Measurements from ENCODE around the gene OR52E5. TPM values are rescaled to one million over a fixed set of nuclear protein-coding genes. Genes with fewer than 3 reads are reported as not detected.

Gene OR52E5
- total and polyA plus RNA-seq, 10 of the 15 experiments (the other 5 are each of a cell fraction or from before 2014, with no cell fraction given) = not detected

DNA sequence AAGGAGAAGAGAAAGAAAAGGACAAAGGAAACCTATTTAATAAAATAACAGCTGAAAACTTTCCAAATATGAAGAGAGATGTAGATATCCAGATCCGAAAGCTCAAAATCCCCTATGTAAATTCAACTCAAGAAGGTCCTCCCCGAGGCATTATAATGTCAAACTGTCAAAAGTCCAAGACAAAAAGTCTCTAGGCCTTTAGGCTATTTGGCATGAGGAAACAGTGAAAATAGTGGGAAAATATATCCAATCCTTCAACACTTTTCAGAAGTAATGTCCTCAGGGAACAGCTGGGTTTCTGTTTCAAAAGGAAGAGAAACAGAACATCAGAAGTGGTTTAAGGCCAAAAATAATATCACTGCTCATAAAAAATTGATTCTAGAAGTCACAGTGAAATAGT lies 14.4 kb upstream of the OR52E5 start:
- in situ Hi-C loops (cut with MboI) (no loop called here), intact Hi-C loops (cut with micrococcal nuclease; ENCODE audit: unreplicated experiment) (no loop called here)
- ChIA-PET SMC1A (ENCODE audit: uncharacterized antibody, unreplicated experiment) (no interaction called here), RAD21 (ENCODE audit: unreplicated experiment) (no interaction called here), POLR2A (no interaction called here), CTCF (no interaction called here)
- DNase-seq (ENCODE audit: low read depth, low spot score) (no peak), ATAC-seq (no peak), FAIRE-seq (no peak)
- H3K79me2 ChIP-seq (ENCODE audit: control insufficient read depth, insufficient read depth, low read length) = no peaks in the 10 kb centered on the region
- H3K36me3 ChIP-seq (ENCODE audit: control insufficient read depth in 2 of 2, insufficient read depth in 2 of 2, low read length in 1 of 2) = no peaks in the 10 kb centered on the region
- no peaks in the 10 kb centered on the region for H4K20me1 ChIP-seq (ENCODE audit: control insufficient read depth, insufficient read depth)
- H3K4me1 ChIP-seq (ENCODE audit: control insufficient read depth, insufficient read depth, low read length) = no peaks in the 10 kb centered on the region
- H3K27me3 ChIP-seq (replicated peaks in 1 of 2; ENCODE audit: control insufficient read depth in 2 of 2, insufficient read depth in 2 of 2, low read length in 1 of 2) = no peaks in the 10 kb centered on the region; a peak in 1 of 4 replicates
- no peak overlapping the region for H2AFZ ChIP-seq (ENCODE audit: control insufficient read depth, low read depth, low read length)
- no peak overlapping the region for H3K4me2 ChIP-seq (ENCODE audit: control insufficient read depth, insufficient read depth)
- WGBS (ENCODE audit: insufficient coverage, insufficient replicate concordance, low lambda C conversion rate, missing lambda C conversion rate) = 0% methylated on average over 2 of the region's 2 CpGs
- no peak overlapping the region for H3K27ac ChIP-seq (ENCODE audit: control insufficient read depth, insufficient read depth)
- H3K4me3 ChIP-seq = no peak overlapping the region
- BruUV-seq (replicated peaks) = no TSS peak
- H3K9me3 ChIP-seq (replicated peaks; ENCODE audit: control insufficient read depth, insufficient read depth, low read length) = no peaks in the 10 kb centered on the region
- no peak overlapping the region for H3K9ac ChIP-seq (ENCODE audit: control insufficient read depth, insufficient read depth, low read length)
- TF ChIP-seq ZBED1 (IDR thresholded peaks at IDR 0.05; ENCODE audit: borderline replicate concordance) (no peak), NFYB (IDR thresholded peaks at IDR 0.05; ENCODE audit: insufficient read depth, low read depth, low read length) (no peak), SREBF2 (IDR thresholded peaks at IDR 0.05; ENCODE audit: low read length) (no peak), NFIC (IDR thresholded peaks at IDR 0.05; ENCODE audit: low read depth, low read length) (no peak), TCF3 (IDR thresholded peaks at IDR 0.05; ENCODE audit: borderline replicate concordance, insufficient read depth, low read depth, low read length) (no peak), CBX3 (IDR thresholded peaks at IDR 0.05; ENCODE audit: borderline replicate concordance, low read depth) (no peak), SMC3 (IDR thresholded peaks at IDR 0.05; ENCODE audit: borderline replicate concordance, low read length) (no peak), NRF1 (conservative IDR thresholded peaks at IDR 0.05; ENCODE audit: low read depth, low read length) (no peak), RAD51 (IDR thresholded peaks at IDR 0.05) (no peak), KAT2A (conservative IDR thresholded peaks at IDR 0.05; ENCODE audit: control insufficient read depth, low read depth, low read length) (no peak), NFYA (IDR thresholded peaks at IDR 0.05; ENCODE audit: borderline replicate concordance, low read depth, low read length) (no peak), EP300 (IDR thresholded peaks at IDR 0.05; ENCODE audit: borderline replicate concordance in 1 of 2, control insufficient read depth in 1 of 2, low read depth in 2 of 2, low read length in 2 of 2) (no peak)
- TF ChIP-seq, protein P1, sequence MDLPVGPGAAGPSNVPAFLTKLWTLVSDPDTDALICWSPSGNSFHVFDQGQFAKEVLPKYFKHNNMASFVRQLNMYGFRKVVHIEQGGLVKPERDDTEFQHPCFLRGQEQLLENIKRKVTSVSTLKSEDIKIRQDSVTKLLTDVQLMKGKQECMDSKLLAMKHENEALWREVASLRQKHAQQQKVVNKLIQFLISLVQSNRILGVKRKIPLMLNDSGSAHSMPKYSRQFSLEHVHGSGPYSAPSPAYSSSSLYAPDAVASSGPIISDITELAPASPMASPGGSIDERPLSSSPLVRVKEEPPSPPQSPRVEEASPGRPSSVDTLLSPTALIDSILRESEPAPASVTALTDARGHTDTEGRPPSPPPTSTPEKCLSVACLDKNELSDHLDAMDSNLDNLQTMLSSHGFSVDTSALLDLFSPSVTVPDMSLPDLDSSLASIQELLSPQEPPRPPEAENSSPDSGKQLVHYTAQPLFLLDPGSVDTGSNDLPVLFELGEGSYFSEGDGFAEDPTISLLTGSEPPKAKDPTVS (IDR thresholded peaks at IDR 0.05; ENCODE audit: low read depth, low read length) = no peak
- TF ChIP-seq, protein P2, sequence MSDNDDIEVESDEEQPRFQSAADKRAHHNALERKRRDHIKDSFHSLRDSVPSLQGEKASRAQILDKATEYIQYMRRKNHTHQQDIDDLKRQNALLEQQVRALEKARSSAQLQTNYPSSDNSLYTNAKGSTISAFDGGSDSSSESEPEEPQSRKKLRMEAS (IDR thresholded peaks at IDR 0.05; ENCODE audit: low read depth, low read length) = no peak
- TF ChIP-seq, protein P3, sequence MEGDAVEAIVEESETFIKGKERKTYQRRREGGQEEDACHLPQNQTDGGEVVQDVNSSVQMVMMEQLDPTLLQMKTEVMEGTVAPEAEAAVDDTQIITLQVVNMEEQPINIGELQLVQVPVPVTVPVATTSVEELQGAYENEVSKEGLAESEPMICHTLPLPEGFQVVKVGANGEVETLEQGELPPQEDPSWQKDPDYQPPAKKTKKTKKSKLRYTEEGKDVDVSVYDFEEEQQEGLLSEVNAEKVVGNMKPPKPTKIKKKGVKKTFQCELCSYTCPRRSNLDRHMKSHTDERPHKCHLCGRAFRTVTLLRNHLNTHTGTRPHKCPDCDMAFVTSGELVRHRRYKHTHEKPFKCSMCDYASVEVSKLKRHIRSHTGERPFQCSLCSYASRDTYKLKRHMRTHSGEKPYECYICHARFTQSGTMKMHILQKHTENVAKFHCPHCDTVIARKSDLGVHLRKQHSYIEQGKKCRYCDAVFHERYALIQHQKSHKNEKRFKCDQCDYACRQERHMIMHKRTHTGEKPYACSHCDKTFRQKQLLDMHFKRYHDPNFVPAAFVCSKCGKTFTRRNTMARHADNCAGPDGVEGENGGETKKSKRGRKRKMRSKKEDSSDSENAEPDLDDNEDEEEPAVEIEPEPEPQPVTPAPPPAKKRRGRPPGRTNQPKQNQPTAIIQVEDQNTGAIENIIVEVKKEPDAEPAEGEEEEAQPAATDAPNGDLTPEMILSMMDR (IDR thresholded peaks at IDR 0.05 in 2 of 3, conservative IDR thresholded peaks at IDR 0.05 in 1 of 3; ENCODE audit: control insufficient read depth in 2 of 3, extremely low read depth in 1 of 3, insufficient read depth in 1 of 3, low read depth in 3 of 3, low read length in 3 of 3) = no peak
- TF ChIP-seq, protein P4, sequence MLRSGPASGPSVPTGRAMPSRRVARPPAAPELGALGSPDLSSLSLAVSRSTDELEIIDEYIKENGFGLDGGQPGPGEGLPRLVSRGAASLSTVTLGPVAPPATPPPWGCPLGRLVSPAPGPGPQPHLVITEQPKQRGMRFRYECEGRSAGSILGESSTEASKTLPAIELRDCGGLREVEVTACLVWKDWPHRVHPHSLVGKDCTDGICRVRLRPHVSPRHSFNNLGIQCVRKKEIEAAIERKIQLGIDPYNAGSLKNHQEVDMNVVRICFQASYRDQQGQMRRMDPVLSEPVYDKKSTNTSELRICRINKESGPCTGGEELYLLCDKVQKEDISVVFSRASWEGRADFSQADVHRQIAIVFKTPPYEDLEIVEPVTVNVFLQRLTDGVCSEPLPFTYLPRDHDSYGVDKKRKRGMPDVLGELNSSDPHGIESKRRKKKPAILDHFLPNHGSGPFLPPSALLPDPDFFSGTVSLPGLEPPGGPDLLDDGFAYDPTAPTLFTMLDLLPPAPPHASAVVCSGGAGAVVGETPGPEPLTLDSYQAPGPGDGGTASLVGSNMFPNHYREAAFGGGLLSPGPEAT (IDR thresholded peaks at IDR 0.05; ENCODE audit: low read depth) = no peak
- TF ChIP-seq, protein P5, sequence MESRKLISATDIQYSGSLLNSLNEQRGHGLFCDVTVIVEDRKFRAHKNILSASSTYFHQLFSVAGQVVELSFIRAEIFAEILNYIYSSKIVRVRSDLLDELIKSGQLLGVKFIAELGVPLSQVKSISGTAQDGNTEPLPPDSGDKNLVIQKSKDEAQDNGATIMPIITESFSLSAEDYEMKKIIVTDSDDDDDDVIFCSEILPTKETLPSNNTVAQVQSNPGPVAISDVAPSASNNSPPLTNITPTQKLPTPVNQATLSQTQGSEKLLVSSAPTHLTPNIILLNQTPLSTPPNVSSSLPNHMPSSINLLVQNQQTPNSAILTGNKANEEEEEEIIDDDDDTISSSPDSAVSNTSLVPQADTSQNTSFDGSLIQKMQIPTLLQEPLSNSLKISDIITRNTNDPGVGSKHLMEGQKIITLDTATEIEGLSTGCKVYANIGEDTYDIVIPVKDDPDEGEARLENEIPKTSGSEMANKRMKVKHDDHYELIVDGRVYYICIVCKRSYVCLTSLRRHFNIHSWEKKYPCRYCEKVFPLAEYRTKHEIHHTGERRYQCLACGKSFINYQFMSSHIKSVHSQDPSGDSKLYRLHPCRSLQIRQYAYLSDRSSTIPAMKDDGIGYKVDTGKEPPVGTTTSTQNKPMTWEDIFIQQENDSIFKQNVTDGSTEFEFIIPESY (IDR thresholded peaks at IDR 0.05) = no peak
